Chondrocyte (in vitro differentiated cells): ENCODE data around the gene GARRE1. TPM values are rescaled to one million over a fixed set of nuclear protein-coding genes. Genes with fewer than 3 reads are reported as not detected.
A peak's percentile ranks its signal among the peaks of the same experiment; 100 is the strongest.
"Not testable (repeated sequence)": the region's sequence is repeated elsewhere in the genome, so short reads cannot be mapped to it uniquely, and the experiment has no call there.

Experiments used
- DNase-seq: peaks from one replicate; pipeline ENCODE4 v3.0.0; 2021; ENCODE audit warnings: mixed read lengths, low spot score
- H3K27ac Mint-ChIP-seq: one replicate; pipeline ENCODE4 v1.8.0; 2021; ENCODE audit warnings: mild to moderate bottlenecking, moderate library complexity, mixed read lengths; ENCODE audit not compliant: unreplicated experiment
- H3K27me3 Mint-ChIP-seq: 2 replicates; pipeline ENCODE4 v1.8.0; 2021; ENCODE audit warnings: low read depth, mixed read lengths
- H3K36me3 Mint-ChIP-seq: 2 replicates; pipeline ENCODE4 v1.8.0; 2021; ENCODE audit warnings: low read depth, mixed read lengths
- H3K4me1 Mint-ChIP-seq: 2 replicates; pipeline ENCODE4 v1.8.0; 2021; ENCODE audit warnings: low read depth, mild to moderate bottlenecking, mixed read lengths
- H3K4me3 Mint-ChIP-seq: one replicate; pipeline ENCODE4 v1.8.0; 2021; ENCODE audit warnings: mild to moderate bottlenecking, moderate library complexity, mixed read lengths; ENCODE audit not compliant: unreplicated experiment
- H3K9me3 Mint-ChIP-seq: 2 replicates; pipeline ENCODE4 v1.8.0; 2021; ENCODE audit warnings: low read depth, mixed read lengths
- long read RNA-seq: library from polyadenylated mRNA; stranded (forward); transcript quantifications from one replicate; pipeline ENCODE4 v2.0.0, GENCODE V29; 2021
- total RNA-seq: library from RNA; stranded (reverse); gene quantifications from 3 replicates; pipeline ENCODE4 v1.2.1, GENCODE V29; 2021
- TF ChIP-seq, protein P1 (sequence below): fragments of 200-600 bp; sonication (generic); IDR thresholded peaks from 2 replicates; pipeline ENCODE4 v1.5.0; 2021; ENCODE audit warnings: antibody characterized with exemption, mild to moderate bottlenecking, moderate library complexity

GARRE1 gene, protein sequence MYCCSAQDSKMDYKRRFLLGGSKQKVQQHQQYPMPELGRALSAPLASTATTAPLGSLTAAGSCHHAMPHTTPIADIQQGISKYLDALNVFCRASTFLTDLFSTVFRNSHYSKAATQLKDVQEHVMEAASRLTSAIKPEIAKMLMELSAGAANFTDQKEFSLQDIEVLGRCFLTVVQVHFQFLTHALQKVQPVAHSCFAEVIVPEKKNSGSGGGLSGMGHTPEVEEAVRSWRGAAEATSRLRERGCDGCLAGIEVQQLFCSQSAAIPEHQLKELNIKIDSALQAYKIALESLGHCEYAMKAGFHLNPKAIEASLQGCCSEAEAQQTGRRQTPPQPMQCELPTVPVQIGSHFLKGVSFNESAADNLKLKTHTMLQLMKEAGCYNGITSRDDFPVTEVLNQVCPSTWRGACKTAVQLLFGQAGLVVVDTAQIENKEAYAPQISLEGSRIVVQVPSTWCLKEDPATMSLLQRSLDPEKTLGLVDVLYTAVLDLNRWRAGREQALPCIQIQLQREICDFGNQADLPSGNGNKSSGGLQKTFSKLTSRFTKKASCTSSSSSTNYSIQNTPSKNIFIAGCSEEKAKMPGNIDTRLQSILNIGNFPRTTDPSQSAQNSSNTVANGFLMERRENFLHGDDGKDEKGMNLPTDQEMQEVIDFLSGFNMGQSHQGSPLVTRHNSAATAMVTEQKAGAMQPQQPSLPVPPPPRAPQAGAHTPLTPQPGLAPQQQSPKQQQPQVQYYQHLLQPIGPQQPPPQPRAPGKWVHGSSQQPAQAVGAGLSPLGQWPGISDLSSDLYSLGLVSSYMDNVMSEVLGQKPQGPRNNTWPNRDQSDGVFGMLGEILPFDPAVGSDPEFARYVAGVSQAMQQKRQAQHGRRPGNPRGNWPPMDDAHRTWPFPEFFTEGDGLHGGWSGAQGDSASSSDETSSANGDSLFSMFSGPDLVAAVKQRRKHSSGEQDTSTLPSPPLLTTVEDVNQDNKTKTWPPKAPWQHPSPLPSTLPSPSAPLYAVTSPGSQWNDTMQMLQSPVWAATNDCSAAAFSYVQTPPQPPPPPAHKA (N-terminal part only)
- 23.3 to 35.4 TPM (median 24.4 TPM) in 3 replicates for total RNA-seq
- long read RNA-seq, full-length matches to known transcripts = 4 of 14 reads
- long read RNA-seq, partial matches to known transcripts = 9 of 14 reads
- long read RNA-seq, other reads (novel, unspliced or antisense) = 1 of 14 reads

DNA sequence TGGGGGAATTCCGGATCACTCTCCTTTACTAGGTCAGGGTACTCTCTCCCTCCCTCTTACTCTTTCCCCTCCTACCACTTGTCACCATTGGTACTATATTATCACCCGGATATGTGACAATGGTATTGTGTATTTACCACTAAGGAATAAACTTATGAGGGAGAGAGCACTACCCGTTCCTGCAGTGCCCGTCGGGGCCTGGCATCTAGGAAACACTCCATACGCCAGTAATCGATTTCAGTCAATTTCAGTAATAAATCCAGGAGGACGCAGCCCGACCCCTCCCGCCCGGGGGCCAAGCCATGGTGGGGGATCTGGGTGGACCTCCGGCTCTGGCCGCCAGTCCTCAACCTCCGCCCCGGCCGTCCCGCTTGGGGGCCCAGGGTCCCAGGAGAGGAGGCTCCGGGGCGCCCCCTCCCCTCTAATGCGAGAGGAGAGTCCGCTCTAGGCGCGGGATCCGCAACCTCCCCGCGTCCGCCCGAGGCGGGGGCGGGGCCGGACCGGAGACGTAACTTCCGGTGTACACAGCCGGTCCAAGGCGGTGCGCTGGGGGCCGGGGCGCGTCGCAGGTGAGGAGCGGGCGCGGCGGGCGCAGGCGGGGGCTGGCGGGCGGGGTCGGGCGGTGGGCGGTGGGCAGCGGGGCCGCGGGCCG lies at the start of gene GARRE1:
Gene GARRE1, plus strand, starts transcription at position 509 of the 652 bp plus-strand sequence. CDS start 45,920 bp downstream, outside the sequence.
- TF ChIP-seq, protein P1, sequence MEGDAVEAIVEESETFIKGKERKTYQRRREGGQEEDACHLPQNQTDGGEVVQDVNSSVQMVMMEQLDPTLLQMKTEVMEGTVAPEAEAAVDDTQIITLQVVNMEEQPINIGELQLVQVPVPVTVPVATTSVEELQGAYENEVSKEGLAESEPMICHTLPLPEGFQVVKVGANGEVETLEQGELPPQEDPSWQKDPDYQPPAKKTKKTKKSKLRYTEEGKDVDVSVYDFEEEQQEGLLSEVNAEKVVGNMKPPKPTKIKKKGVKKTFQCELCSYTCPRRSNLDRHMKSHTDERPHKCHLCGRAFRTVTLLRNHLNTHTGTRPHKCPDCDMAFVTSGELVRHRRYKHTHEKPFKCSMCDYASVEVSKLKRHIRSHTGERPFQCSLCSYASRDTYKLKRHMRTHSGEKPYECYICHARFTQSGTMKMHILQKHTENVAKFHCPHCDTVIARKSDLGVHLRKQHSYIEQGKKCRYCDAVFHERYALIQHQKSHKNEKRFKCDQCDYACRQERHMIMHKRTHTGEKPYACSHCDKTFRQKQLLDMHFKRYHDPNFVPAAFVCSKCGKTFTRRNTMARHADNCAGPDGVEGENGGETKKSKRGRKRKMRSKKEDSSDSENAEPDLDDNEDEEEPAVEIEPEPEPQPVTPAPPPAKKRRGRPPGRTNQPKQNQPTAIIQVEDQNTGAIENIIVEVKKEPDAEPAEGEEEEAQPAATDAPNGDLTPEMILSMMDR = peak; percentile 29
- no peak for DNase-seq
- Mint-ChIP-seq H3K27me3 (no peaks in the 10 kb centered on the region), H3K4me3 (peak within 1 kb of the TSS; percentile 87), H3K27ac (peak within 1 kb of the TSS; percentile 94), H3K9me3 (no peaks in the 10 kb centered on the region), H3K36me3 (no peaks in the 10 kb centered on the region), H3K4me1 (peaks cover 27% of the 10 kb centered on the region)

DNA sequence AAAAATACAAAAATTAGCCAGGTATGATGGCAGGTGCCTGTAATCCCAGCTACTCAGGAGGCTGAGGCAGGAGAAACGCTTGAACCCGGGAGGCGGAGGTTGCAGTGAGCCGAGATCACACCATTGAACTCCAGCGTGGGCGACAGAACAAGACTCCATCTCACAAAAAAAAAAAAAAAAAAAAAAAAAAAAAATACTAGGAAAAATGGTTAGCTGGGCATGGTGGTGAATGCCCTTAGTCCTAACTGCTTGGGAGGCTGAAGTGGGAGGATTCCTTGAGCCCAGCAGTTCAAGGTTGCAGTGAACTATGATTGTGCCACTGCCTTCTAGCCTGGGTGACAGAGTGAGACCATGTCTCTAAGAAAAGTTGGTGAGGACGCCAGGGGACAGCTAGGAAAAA lies 49.0 kb upstream of the GARRE1 start:
- not testable (repeated sequence) for DNase-seq, H3K27me3 Mint-ChIP-seq, H3K27ac Mint-ChIP-seq, H3K4me3 Mint-ChIP-seq, H3K9me3 Mint-ChIP-seq
- H3K36me3 Mint-ChIP-seq = peaks cover 23% of the 10 kb centered on the region
- peaks cover 12% of the 10 kb centered on the region for H3K4me1 Mint-ChIP-seq

DNA sequence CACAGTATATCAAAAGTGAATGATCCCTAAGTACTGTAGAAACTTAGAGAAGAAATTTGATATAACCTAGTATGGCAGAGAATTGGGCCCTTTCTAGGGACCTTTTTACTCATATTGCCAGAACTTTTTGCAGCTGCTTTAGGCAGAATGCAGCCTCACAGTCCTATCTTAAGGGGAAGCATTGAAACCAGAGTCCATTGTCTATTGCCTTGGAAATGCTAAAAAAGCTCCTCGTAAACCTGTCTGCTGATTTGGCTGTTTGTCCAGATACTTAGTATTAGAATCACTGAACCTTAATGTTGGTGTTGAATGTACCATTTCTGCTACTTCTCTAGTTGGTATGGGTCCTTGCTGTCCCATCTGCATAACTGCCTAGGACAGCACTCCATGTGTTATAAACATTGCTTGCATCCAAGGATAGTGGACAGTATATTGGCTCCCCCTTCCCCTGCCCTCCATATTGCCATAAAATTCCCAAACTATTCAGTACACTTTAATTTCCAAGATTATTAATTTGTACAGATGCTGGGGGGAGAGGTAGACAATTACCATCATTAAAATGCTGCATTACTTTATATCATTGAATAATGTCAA lies 46.0 kb upstream of the GARRE1 start:
- Mint-ChIP-seq H3K27ac (no peak overlapping the region), H3K36me3 (peaks cover 16% of the 10 kb centered on the region), H3K4me3 (no peak overlapping the region), H3K27me3 (no peaks in the 10 kb centered on the region), H3K9me3 (no peaks in the 10 kb centered on the region), H3K4me1 (peaks cover 7% of the 10 kb centered on the region)
- TF ChIP-seq, protein P1 = no peak
- DNase-seq = no peak

DNA sequence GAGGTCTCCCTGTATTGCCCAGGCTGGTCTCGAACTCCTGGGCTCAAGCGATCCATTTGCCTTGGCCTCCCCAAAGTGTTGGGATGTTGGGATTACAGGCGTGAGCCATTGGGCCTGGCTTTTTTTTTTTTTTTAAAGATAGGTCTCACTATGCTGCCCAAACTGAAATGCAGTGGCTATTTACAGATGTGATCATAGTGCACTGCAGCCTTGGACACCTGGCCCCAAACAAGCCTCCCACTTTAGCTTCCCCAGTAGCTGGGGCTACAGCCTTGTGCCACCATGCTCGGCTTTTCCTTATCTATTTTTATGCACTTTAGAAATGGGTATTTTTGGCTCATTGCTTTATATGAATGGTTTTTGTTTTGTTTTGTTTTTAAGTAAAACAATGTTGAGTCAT lies 44.6 kb upstream of the GARRE1 start:
- Mint-ChIP-seq H3K27ac (no peak overlapping the region), H3K36me3 (peaks cover 15% of the 10 kb centered on the region), H3K4me3 (no peak overlapping the region), H3K4me1 (peaks cover 2% of the 10 kb centered on the region), H3K27me3 (no peaks in the 10 kb centered on the region), H3K9me3 (no peaks in the 10 kb centered on the region)
- TF ChIP-seq, protein P1 = no peak
- no peak for DNase-seq

DNA sequence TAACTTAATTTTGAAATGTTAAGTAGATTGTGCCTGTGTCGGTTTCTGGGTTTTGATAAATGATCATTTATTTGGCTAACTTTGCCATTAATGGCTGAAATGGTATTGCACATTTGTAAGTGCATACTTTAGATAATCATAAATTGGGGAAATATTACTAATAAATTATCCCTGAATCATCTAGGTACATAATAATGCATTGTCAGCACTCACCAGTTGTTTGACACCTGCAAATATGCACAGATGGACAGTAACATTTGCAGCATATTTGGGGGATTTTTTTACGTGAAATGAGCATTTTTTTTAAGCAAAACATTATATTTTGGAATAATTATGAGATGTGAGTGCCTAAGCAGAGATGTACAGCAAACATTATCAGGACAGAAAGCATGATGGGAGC lies 41.1 kb upstream of the GARRE1 start:
- no peaks in the 10 kb centered on the region for H3K27me3 Mint-ChIP-seq
- TF ChIP-seq, protein P1 = no peak
- H3K27ac Mint-ChIP-seq = no peak overlapping the region
- H3K9me3 Mint-ChIP-seq = no peaks in the 10 kb centered on the region
- no peak for DNase-seq
- H3K36me3 Mint-ChIP-seq = peaks cover 12% of the 10 kb centered on the region
- no peak overlapping the region for H3K4me3 Mint-ChIP-seq
- H3K4me1 Mint-ChIP-seq = peaks cover 15% of the 10 kb centered on the region
